ENCODE results near the gene MRPL55.

DNA sequence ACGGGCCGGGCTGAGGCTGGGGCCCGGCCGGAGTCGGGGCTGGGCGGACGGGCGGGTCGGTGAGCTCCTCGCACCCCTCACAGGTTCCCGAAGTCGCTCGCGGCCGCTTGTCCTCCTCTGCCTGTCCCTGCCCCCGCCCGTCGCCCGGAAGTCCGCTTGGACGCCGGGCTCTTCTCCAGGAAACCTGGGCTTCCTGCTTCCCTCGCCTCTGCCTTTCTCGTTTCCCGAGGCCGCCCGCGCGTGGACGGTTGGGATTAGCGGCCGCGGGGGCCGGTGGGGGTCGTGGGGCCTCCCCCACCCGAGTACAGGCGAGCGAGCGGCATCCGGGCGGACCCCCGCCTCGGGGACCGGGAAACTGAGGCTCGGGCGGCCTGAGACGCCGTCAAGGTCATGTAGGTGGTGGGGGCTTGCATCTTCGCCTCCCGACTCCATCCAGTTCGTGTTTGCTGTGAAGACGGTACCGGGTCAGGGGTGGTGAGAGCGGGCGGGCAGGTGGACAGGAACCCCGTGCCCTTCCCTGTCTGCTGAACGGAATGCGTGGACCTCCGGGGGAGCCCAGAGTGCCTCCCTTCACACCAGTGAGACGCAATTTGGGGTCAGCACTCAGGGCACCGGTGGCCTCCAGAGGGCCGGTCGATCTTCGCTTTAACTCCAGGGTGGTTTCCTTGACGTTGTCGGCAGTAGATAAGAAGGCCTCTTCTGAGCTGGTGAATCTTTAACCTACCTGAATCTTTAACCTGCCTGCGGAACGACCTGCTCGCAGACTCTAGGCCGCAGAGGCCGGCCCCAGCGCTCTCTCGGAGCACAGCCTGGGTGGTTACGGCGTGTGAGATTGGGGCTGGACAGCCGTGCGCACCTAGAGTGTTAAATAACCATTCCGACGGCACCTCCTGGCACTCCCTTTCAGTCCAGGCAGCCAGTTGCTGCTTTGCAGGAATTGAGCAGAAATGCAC, 25.9 kb downstream of the MRPL55 start:
- TF ChIP-seq RAD21 (IDR thresholded peaks at IDR 0.05; ENCODE audit: low read depth) (no peak), REST (IDR thresholded peaks at IDR 0.05; ENCODE audit: low read depth) (no peak), TCF12 (IDR thresholded peaks at IDR 0.05; ENCODE audit: low read depth) (no peak), CEBPB (IDR thresholded peaks at IDR 0.05) (no peak), FOXM1 (IDR thresholded peaks at IDR 0.05; ENCODE audit: borderline replicate concordance, low read depth) (no peak), EGR1 (IDR thresholded peaks at IDR 0.05) (no peak), NFIC (IDR thresholded peaks at IDR 0.05) (no peak), TAF1 (IDR thresholded peaks at IDR 0.05; ENCODE audit: low read depth) (no peak), YY1 (IDR thresholded peaks at IDR 0.05; ENCODE audit: low read depth) (no peak)
- TF ChIP-seq, protein P1, sequence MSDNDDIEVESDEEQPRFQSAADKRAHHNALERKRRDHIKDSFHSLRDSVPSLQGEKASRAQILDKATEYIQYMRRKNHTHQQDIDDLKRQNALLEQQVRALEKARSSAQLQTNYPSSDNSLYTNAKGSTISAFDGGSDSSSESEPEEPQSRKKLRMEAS (IDR thresholded peaks at IDR 0.05), result 0 out of 2 replicates have a peak, but pooled peaks have one; percentile 8
